ENCODE measurements around the gene ILK. TPM values are rescaled to one million over a fixed set of nuclear protein-coding genes. Genes with fewer than 3 reads are reported as not detected.

The ILK gene
- total RNA-seq, 1 experiment from 2014 or later, result 86.5 TPM

DNA sequence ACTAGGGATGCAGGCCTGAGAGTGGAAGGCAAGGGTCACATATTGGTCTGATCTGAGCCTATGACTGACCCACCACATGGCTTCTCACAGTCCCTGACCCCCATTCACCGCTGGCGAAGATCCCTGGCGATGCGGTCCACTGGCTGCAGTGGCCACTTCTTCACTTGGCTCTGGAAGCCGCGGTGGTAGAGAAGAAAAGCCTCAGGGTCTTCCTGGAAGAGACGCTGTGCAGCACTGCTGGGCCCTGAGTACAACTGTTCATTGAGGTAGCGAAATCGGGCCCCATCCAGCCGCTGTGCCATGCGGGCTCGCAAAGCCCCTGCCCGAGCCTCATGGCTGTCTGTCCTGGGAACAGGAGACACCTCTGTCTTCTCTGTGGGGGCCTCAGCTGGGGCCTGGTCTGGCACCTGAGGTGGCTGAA is 2.5 kb upstream of the ILK start:
- no TSS peak for BruUV-seq (replicated peaks)
- POLR2A ChIA-PET (ENCODE audit: low non-redundant PET), result no interaction called here
- no peak overlapping the region for H3K4me3 ChIP-seq (ENCODE audit: low read depth, low read length, poor library complexity, severe bottlenecking)
- H3K27me3 ChIP-seq (replicated peaks; ENCODE audit: insufficient read depth, low read depth, low read length, poor library complexity), result no peaks in the 10 kb centered on the region
- intact Hi-C loops (cut with micrococcal nuclease; ENCODE audit: unreplicated experiment), result loop anchor here (5.0 kb wide), 1 partner anchor 69 kb away; no protein-coding TSS in a partner anchor
- peaks cover 32% of the 10 kb centered on the region for H3K36me3 ChIP-seq (ENCODE audit: insufficient read depth, low read length, poor library complexity, severe bottlenecking)
- no peaks in the 10 kb centered on the region for H3K4me1 ChIP-seq (ENCODE audit: insufficient read depth, low read length, poor library complexity, severe bottlenecking)
- CTCF ChIA-PET, result no interaction called here
- TF ChIP-seq, protein P1, sequence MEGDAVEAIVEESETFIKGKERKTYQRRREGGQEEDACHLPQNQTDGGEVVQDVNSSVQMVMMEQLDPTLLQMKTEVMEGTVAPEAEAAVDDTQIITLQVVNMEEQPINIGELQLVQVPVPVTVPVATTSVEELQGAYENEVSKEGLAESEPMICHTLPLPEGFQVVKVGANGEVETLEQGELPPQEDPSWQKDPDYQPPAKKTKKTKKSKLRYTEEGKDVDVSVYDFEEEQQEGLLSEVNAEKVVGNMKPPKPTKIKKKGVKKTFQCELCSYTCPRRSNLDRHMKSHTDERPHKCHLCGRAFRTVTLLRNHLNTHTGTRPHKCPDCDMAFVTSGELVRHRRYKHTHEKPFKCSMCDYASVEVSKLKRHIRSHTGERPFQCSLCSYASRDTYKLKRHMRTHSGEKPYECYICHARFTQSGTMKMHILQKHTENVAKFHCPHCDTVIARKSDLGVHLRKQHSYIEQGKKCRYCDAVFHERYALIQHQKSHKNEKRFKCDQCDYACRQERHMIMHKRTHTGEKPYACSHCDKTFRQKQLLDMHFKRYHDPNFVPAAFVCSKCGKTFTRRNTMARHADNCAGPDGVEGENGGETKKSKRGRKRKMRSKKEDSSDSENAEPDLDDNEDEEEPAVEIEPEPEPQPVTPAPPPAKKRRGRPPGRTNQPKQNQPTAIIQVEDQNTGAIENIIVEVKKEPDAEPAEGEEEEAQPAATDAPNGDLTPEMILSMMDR (conservative IDR thresholded peaks at IDR 0.05; ENCODE audit: low read depth, low read length), result no peak
- TF ChIP-seq EZH2 (IDR thresholded peaks at IDR 0.05; ENCODE audit: borderline replicate concordance, low read depth, low read length, poor library complexity, severe bottlenecking), result no peak
- no peaks in the 10 kb centered on the region for H3K9me3 ChIP-seq (ENCODE audit: low read depth, low read length, poor library complexity, severe bottlenecking)
- H3K27ac ChIP-seq (ENCODE audit: low read depth, low read length, poor library complexity, severe bottlenecking), result no peak overlapping the region
- no peak for DNase-seq (ENCODE audit: low spot score)

DNA sequence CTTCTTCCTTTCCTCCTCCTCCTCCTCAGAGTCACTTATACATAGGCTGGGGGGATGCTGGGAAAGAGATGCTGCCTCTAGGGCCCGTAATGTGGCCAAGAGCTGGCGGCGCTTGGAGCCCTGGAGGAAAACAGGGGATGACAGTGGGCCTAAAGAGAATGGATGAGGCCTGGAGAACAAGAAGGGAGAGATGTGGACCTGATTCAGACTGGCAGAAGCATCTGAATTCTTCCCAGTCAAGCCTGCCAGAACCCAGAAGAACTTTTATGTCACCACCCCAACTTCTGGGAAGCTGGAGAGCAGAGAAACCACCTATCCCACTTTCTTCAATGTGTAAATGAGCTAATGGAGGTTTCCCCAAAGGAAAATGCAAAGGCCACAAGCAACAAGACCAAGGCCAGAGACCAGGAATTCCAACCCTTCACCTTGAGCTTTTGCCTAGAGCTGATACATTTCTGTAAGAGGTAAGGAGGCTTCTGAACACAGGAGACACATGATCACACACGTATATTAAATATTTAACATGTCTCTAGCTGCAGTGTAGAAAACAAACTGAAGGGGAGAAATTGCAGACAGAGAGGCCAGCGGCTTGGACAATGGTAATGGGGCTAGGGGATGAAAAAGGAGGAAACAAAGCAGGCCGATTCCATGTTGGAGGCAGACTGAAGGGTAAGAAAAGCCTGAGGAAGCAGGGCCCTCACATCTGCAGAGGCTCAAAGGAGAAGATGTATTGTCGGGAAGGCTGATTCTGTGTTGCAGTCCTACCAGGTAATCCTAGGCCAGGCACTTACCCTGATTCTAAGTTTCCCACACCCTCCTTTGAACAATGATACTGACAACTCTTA is 1.3 kb upstream of the ILK start:
- intact Hi-C loops (cut with micrococcal nuclease; ENCODE audit: unreplicated experiment), result loop anchor here (5.0 kb wide), 1 partner anchor 70 kb away; no protein-coding TSS in a partner anchor
- TF ChIP-seq EZH2 (IDR thresholded peaks at IDR 0.05; ENCODE audit: borderline replicate concordance, low read depth, low read length, poor library complexity, severe bottlenecking), result no peak
- H3K9me3 ChIP-seq (ENCODE audit: low read depth, low read length, poor library complexity, severe bottlenecking), result no peaks in the 10 kb centered on the region
- peaks cover 10% of the 10 kb centered on the region for H3K4me1 ChIP-seq (ENCODE audit: insufficient read depth, low read length, poor library complexity, severe bottlenecking)
- peak overlapping the region; percentile 74 for H3K4me3 ChIP-seq (ENCODE audit: low read depth, low read length, poor library complexity, severe bottlenecking)
- no peak for DNase-seq (ENCODE audit: low spot score)
- peak overlapping the region; percentile 78 for H3K27ac ChIP-seq (ENCODE audit: low read depth, low read length, poor library complexity, severe bottlenecking)
- H3K36me3 ChIP-seq (ENCODE audit: insufficient read depth, low read length, poor library complexity, severe bottlenecking), result peaks cover 32% of the 10 kb centered on the region
- ChIA-PET POLR2A (ENCODE audit: low non-redundant PET) (no interaction called here), CTCF (interaction anchor here (0.7 kb wide), 1 partner anchor 71 kb away, joined by 3 read pairs; no protein-coding TSS in a partner anchor)
- no peaks in the 10 kb centered on the region for H3K27me3 ChIP-seq (replicated peaks; ENCODE audit: insufficient read depth, low read depth, low read length, poor library complexity)
- no TSS peak for BruUV-seq (replicated peaks)

DNA sequence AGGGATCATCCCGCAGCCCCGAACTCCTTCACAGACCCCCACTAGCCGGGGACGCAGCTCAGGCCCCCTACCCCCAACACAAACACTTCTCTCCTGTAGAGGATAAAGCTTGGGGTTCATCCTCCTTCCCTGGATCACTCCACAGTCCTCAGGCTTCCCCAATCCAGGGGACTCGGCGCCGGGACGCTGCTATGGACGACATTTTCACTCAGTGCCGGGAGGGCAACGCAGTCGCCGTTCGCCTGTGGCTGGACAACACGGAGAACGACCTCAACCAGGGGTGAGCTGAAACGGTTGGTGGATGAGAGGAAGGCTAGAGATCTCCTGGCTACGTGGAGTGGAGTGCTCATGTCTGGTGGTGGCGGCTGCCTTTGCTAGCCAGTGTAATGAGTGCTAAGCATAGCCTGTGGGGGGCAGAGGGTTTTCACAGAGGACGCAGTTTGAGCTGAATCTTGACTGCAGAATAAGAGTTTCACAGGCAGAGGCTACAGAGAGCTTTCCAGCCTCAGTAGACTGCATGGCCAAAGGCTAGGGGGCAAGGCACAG is 580 bp downstream of the ILK start:
- BruUV-seq (replicated peaks), result no TSS peak
- intact Hi-C loops (cut with micrococcal nuclease; ENCODE audit: unreplicated experiment), result loop anchor here (5.0 kb wide), 1 partner anchor 72 kb away; no protein-coding TSS in a partner anchor
- peak; percentile 51 for DNase-seq (ENCODE audit: low spot score)
- Histone ChIP-seq H3K36me3 (ENCODE audit: insufficient read depth, low read length, poor library complexity, severe bottlenecking) (peaks cover 39% of the 10 kb centered on the region), H3K9me3 (ENCODE audit: low read depth, low read length, poor library complexity, severe bottlenecking) (no peaks in the 10 kb centered on the region), H3K27me3 (replicated peaks; ENCODE audit: insufficient read depth, low read depth, low read length, poor library complexity) (no peaks in the 10 kb centered on the region), H3K4me3 (ENCODE audit: low read depth, low read length, poor library complexity, severe bottlenecking) (peak overlapping the region; percentile 74), H3K4me1 (ENCODE audit: insufficient read depth, low read length, poor library complexity, severe bottlenecking) (peaks cover 10% of the 10 kb centered on the region), H3K27ac (ENCODE audit: low read depth, low read length, poor library complexity, severe bottlenecking) (peak overlapping the region; percentile 78)
- TF ChIP-seq, protein P1 (conservative IDR thresholded peaks at IDR 0.05; ENCODE audit: low read depth, low read length), result 0 out of 2 replicates have a peak, but pooled peaks have one; percentile 22
- no peak for TF ChIP-seq EZH2 (IDR thresholded peaks at IDR 0.05; ENCODE audit: borderline replicate concordance, low read depth, low read length, poor library complexity, severe bottlenecking)
- ChIA-PET CTCF (no interaction called here), POLR2A (ENCODE audit: low non-redundant PET) (no interaction called here)
